ENCODE results near the gene BCL11B. TPM values are rescaled to one million over a fixed set of nuclear protein-coding genes. Genes with fewer than 3 reads are reported as not detected.

The BCL11B gene
- total and polyA plus RNA-seq, 2 of the 8 experiments (the other 6 are each of a cell fraction or from before 2014, with no cell fraction given), result 0.63 to 5.9 TPM

DNA sequence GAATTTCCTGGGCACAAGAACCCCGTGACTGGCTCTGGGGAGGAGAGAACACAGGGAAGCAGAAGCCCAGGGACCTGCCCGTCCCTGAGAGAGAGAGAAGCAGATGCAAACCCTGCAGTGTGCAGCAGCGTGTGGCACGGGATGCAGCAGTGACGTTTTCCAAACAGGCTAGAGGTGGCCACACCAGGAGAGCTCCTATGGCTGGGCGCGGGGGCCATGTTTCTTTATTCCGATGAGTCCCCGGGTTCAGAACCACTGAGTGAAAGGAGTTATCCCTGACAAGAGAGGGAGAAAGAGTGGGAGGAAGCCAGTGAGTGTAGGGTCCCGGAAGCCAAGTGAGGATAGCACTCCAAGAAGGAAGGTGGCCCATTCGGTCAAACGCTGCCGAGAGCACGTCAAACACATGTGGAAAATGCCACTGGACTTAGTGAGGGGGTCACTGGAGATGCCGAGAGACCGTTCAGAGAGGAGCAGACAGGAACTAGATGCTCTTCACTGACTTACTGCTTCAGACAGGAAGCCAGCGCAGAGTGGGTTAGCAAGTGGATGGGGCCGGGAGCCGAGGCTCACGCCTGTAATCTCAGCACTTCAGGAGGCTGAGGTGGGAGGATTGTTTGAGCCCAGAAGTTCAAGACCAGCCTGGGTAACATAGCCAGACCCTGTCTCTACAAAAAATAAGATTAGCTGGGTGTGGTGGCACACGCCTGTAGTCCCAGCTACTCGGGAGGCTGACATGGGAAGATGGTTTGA lies 123.0 kb downstream of the BCL11B start:
- H3K23me2 ChIP-seq (ENCODE audit: low read depth, low read length), result no peaks in the 10 kb centered on the region
- ChIA-PET POLR2A (ENCODE audit: partially characterized antibody) (no interaction called here), CTCF (ENCODE audit: partially characterized antibody) (no interaction called here)
- no peak overlapping the region for H2BK5ac ChIP-seq (ENCODE audit: low read depth, low read length)
- no peaks in the 10 kb centered on the region for H3K27me3 ChIP-seq (replicated peaks in 1 of 4; ENCODE audit: control insufficient read depth in 3 of 4, extremely low read depth in 1 of 4, insufficient read depth in 3 of 4, low read length in 3 of 4)
- 0 out of 2 replicates have a peak overlapping the region, but pooled peaks have one; percentile 27 for H2BK12ac ChIP-seq (ENCODE audit: low read depth, low read length)
- no peak overlapping the region for H2BK20ac ChIP-seq (ENCODE audit: low read length)
- H4K91ac ChIP-seq (replicated peaks; ENCODE audit: insufficient read length, low read length), result no peak overlapping the region
- H3K27ac ChIP-seq (ENCODE audit: low read depth, low read length), result no peak overlapping the region
- no peak overlapping the region for H3K14ac ChIP-seq (ENCODE audit: insufficient read length)
- H2BK15ac ChIP-seq (ENCODE audit: low read length), result no peak overlapping the region
- H4K20me1 ChIP-seq (replicated peaks in 1 of 2; ENCODE audit: control insufficient read depth in 1 of 2, insufficient read depth in 2 of 2, low read length in 2 of 2), result no peaks in the 10 kb centered on the region
- H4K5ac ChIP-seq (ENCODE audit: insufficient read length, low read depth, low read length), result no peak overlapping the region
- no peak overlapping the region for H3K18ac ChIP-seq (ENCODE audit: extremely low read depth, low read length)
- peaks cover 0 to 2% (median under 1%) of the 10 kb centered on the region in 4 experiments; a peak in 1 of 7 replicates for H3K4me1 ChIP-seq (replicated peaks in 1 of 4; ENCODE audit: control insufficient read depth in 3 of 4, insufficient read depth in 4 of 4, low read length in 3 of 4)
- no peak overlapping the region for H2AFZ ChIP-seq (ENCODE audit: low read length)
- H3K9ac ChIP-seq (replicated peaks in 1 of 4; ENCODE audit: extremely low read depth in 1 of 4, low read depth in 3 of 4, low read length in 3 of 4), result no peak overlapping the region
- no peak overlapping the region for H3K23ac ChIP-seq (ENCODE audit: insufficient read length)
- no peaks in the 10 kb centered on the region for H3K9me3 ChIP-seq (ENCODE audit: insufficient read depth in 2 of 2, low read depth in 1 of 2, low read length in 1 of 2)
- DNase-seq (ENCODE audit: low read depth in 1 of 2, low spot score in 2 of 2), result no peak
- no peaks in the 10 kb centered on the region for H3K79me1 ChIP-seq (ENCODE audit: low read depth, low read length)
- no peak overlapping the region for H3K56ac ChIP-seq (replicated peaks; ENCODE audit: insufficient read length, low read depth, low read length)
- no peak overlapping the region for H2BK120ac ChIP-seq (replicated peaks; ENCODE audit: low read depth, low read length)
- H3K4me3 ChIP-seq (ENCODE audit: extremely low read depth in 1 of 4, insufficient read depth in 2 of 4, low read depth in 3 of 4, low read length in 4 of 4), result no peak overlapping the region
- H3K4ac ChIP-seq (replicated peaks; ENCODE audit: insufficient read length, low read depth, low read length), result no peak overlapping the region
- H2AK5ac ChIP-seq (ENCODE audit: low read depth, low read length), result no peak overlapping the region
- no peak overlapping the region for H4K8ac ChIP-seq (ENCODE audit: extremely low read depth, insufficient read depth, low read length)
- H3K4me2 ChIP-seq (ENCODE audit: insufficient read depth in 1 of 2, low read depth in 2 of 2, low read length in 2 of 2), result no peak overlapping the region
- no peak for FAIRE-seq
- WGBS, 2 experiments (ENCODE audit: extremely low coverage in 1 of 2, insufficient coverage in 1 of 2, insufficient read length in 1 of 2, insufficient replicate concordance in 2 of 2, low coverage in 1 of 2, low lambda C conversion rate in 2 of 2, missing lambda C conversion rate in 1 of 2), result 95% methylated on average over 22 of the region's 22 CpGs; no CpG with 5 or more reads in 1 of the 2 experiments
- H3K36me3 ChIP-seq (ENCODE audit: control insufficient read depth in 2 of 4, insufficient read depth in 4 of 4, low read length in 3 of 4), result no peaks in the 10 kb centered on the region
- no peaks in the 10 kb centered on the region for H3K79me2 ChIP-seq (ENCODE audit: control insufficient read depth in 1 of 2, insufficient read depth in 2 of 2, low read length in 2 of 2)
- TF ChIP-seq EZH2 (IDR thresholded peaks at IDR 0.05; ENCODE audit: low read depth, low read length, severe bottlenecking) (no peak), CHD1 (IDR thresholded peaks at IDR 0.05; ENCODE audit: low read depth, low read length) (no peak), RBBP5 (IDR thresholded peaks at IDR 0.05; ENCODE audit: borderline replicate concordance, low read depth, low read length) (no peak), TEAD4 (IDR thresholded peaks at IDR 0.05; ENCODE audit: low read depth, low read length) (no peak), TCF12 (IDR thresholded peaks at IDR 0.05; ENCODE audit: low read depth, low read length) (no peak), SP1 (IDR thresholded peaks at IDR 0.05; ENCODE audit: low read depth, low read length) (no peak), SP2 (IDR thresholded peaks at IDR 0.05; ENCODE audit: low read length) (no peak), SAP30 (IDR thresholded peaks at IDR 0.05; ENCODE audit: insufficient read depth, insufficient replicate concordance, low read length) (no peak), CTCF (IDR thresholded peaks at IDR 0.05; ENCODE audit: control extremely low read depth in 1 of 3, insufficient read depth in 1 of 3, low read depth in 1 of 3, low read length in 3 of 3) (no peak), ASH2L (IDR thresholded peaks at IDR 0.05; ENCODE audit: low read length) (no peak)

All from H1 (cell line).